Endothelial cell (in vitro differentiated cells): ENCODE measurements around the gene GLI3. TPM values are rescaled to one million over a fixed set of nuclear protein-coding genes. Genes with fewer than 3 reads are reported as not detected.

Source experiments
- DNase-seq: peaks from one replicate; pipeline ENCODE4 v3.0.0; 2021; ENCODE audit warnings: low spot score
- H3K27ac Mint-ChIP-seq: one replicate; pipeline ENCODE4 v1.8.0; 2021; ENCODE audit warnings: mixed read lengths, inconsistent platforms; ENCODE audit not compliant: unreplicated experiment
- H3K27me3 Mint-ChIP-seq: one replicate; pipeline ENCODE4 v1.8.0; 2021; ENCODE audit warnings: mild to moderate bottlenecking, moderate library complexity, mixed read lengths, inconsistent platforms; ENCODE audit not compliant: unreplicated experiment
- H3K36me3 Mint-ChIP-seq: one replicate; pipeline ENCODE4 v1.8.0; 2021; ENCODE audit warnings: mild to moderate bottlenecking, low read depth, mixed read lengths, inconsistent platforms; ENCODE audit not compliant: unreplicated experiment
- H3K4me1 Mint-ChIP-seq: one replicate; pipeline ENCODE4 v1.8.0; 2021; ENCODE audit warnings: mild to moderate bottlenecking, mixed read lengths, inconsistent platforms; ENCODE audit not compliant: unreplicated experiment
- H3K4me3 Mint-ChIP-seq: one replicate; pipeline ENCODE4 v1.8.0; 2021; ENCODE audit warnings: mild to moderate bottlenecking, mixed read lengths, inconsistent platforms; ENCODE audit not compliant: unreplicated experiment
- H3K9me3 Mint-ChIP-seq: one replicate; pipeline ENCODE4 v1.8.0; 2021; ENCODE audit warnings: mixed read lengths, inconsistent platforms; ENCODE audit not compliant: unreplicated experiment
- CTCF ChIP-seq: fragments of 200-600 bp; sonication (generic); IDR thresholded peaks from one replicate; pipeline ENCODE4 v1.5.0; 2021; ENCODE audit warnings: antibody characterized with exemption; ENCODE audit not compliant: unreplicated experiment
- total RNA-seq: library from RNA; stranded (reverse); fragmentation: NEBNext Ultra II Directional; extraction: Animal tissue kit (Norgen Biotek cat#: 25700); gene quantifications from one replicate; pipeline ENCODE4 v1.2.1, GENCODE V29; 2021; ENCODE audit not compliant: unreplicated experiment

GLI3 gene
- total RNA-seq, 1 donor from 2014 or later, result 24.9 TPM

GRCh38 chr7:41918597-41918996, 318.4 kb downstream of the GLI3 start:
- no peak overlapping the region for H3K27ac Mint-ChIP-seq
- H3K36me3 Mint-ChIP-seq, result no peaks in the 10 kb centered on the region
- no peak for TF ChIP-seq CTCF
- no peak overlapping the region for H3K4me3 Mint-ChIP-seq
- H3K4me1 Mint-ChIP-seq, result no peaks in the 10 kb centered on the region
- no peaks in the 10 kb centered on the region for H3K9me3 Mint-ChIP-seq
- DNase-seq, result no peak
- no peaks in the 10 kb centered on the region for H3K27me3 Mint-ChIP-seq

GRCh38 chr7:41916450-41916927, 320.5 kb downstream of the GLI3 start:
- Mint-ChIP-seq H3K4me1 (no peaks in the 10 kb centered on the region), H3K27ac (no peak overlapping the region)

GRCh38 chr7:41915871-41916270, 321.1 kb downstream of the GLI3 start:
- H3K4me1 Mint-ChIP-seq, result no peaks in the 10 kb centered on the region
- no peak overlapping the region for H3K27ac Mint-ChIP-seq
- DNase-seq, result no peak
- no peaks in the 10 kb centered on the region for H3K9me3 Mint-ChIP-seq
- no peak overlapping the region for H3K4me3 Mint-ChIP-seq
- no peaks in the 10 kb centered on the region for H3K27me3 Mint-ChIP-seq
- TF ChIP-seq CTCF, result no peak
- no peaks in the 10 kb centered on the region for H3K36me3 Mint-ChIP-seq

More at GRCh38 chr7:41916450-41916927, 320.5 kb downstream of the GLI3 start:
- H3K9me3 Mint-ChIP-seq, result no peaks in the 10 kb centered on the region
- H3K27me3 Mint-ChIP-seq, result no peaks in the 10 kb centered on the region
- no peak for TF ChIP-seq CTCF
- no peak overlapping the region for H3K4me3 Mint-ChIP-seq
- DNase-seq, result no peak
- H3K36me3 Mint-ChIP-seq, result no peaks in the 10 kb centered on the region

GRCh38 chr7:41912851-41913567, 324.0 kb downstream of the GLI3 start:
- TF ChIP-seq CTCF, result no peak
- no peaks in the 10 kb centered on the region for H3K36me3 Mint-ChIP-seq
- no peak overlapping the region for H3K27ac Mint-ChIP-seq
- no peak for DNase-seq
- no peaks in the 10 kb centered on the region for H3K27me3 Mint-ChIP-seq
- no peak overlapping the region for H3K4me3 Mint-ChIP-seq
- H3K9me3 Mint-ChIP-seq, result no peaks in the 10 kb centered on the region
- H3K4me1 Mint-ChIP-seq, result no peaks in the 10 kb centered on the region

GRCh38 chr7:41912426-41912825, 324.6 kb downstream of the GLI3 start:
- no peaks in the 10 kb centered on the region for H3K36me3 Mint-ChIP-seq
- no peak for TF ChIP-seq CTCF
- H3K27me3 Mint-ChIP-seq, result no peaks in the 10 kb centered on the region
- H3K27ac Mint-ChIP-seq, result no peak overlapping the region
- no peak overlapping the region for H3K4me3 Mint-ChIP-seq
- no peaks in the 10 kb centered on the region for H3K9me3 Mint-ChIP-seq
- DNase-seq, result no peak
- H3K4me1 Mint-ChIP-seq, result no peaks in the 10 kb centered on the region
